SU-DHL-6 (cell line): ENCODE results near the gene CACNB1.
A peak's percentile ranks its signal among the peaks of the same experiment; 100 is the strongest.

Experiments
- H2AFZ ChIP-seq: fragments of 200-600 bp; sonication (generic); 2 replicates; pipeline ENCODE4 v1.6.1; 2014; ENCODE audit warnings: low read depth, mild to moderate bottlenecking, moderate library complexity, mixed read lengths, antibody characterized with exemption, low read length; ENCODE audit not compliant: severe bottlenecking
- H3F3A ChIP-seq: fragments of 200-600 bp; shearing (Covaris generic); 2 replicates; pipeline ENCODE4 v1.6.0; 2016; ENCODE audit warnings: antibody characterized with exemption, mild to moderate bottlenecking; ENCODE audit not compliant: insufficient read depth
- H3K27ac ChIP-seq: fragments of 200-600 bp; sonication (generic); 2 replicates; pipeline ENCODE4 v1.5.1; 2016; ENCODE audit warnings: low read depth, mild to moderate bottlenecking, low read length, moderate library complexity, mixed read lengths
- H3K27me3 ChIP-seq: fragments of 200-600 bp; sonication (generic), shearing (Covaris generic); 2 replicates; pipeline ENCODE4 v1.6.0; 2014; ENCODE audit warnings: mild to moderate bottlenecking, low read length
- H3K36me3 ChIP-seq: fragments of 200-600 bp; sonication (generic); 2 replicates; pipeline ENCODE4 v1.6.1; 2014; ENCODE audit warnings: mild to moderate bottlenecking, low read length, mixed read lengths
- H3K4me2 ChIP-seq: fragments of 300-600, 200-600 bp; shearing (Covaris generic), sonication (generic); 2 replicates; pipeline ENCODE4 v1.6.0; 2014; ENCODE audit warnings: low read length, low read depth, mild to moderate bottlenecking; ENCODE audit not compliant: poor library complexity, severe bottlenecking
- H3K4me3 ChIP-seq: fragments of 200-600 bp; sonication (generic); 2 replicates; pipeline ENCODE4 v1.5.1; 2014; ENCODE audit warnings: antibody characterized with exemption, low read length, mild to moderate bottlenecking, mixed read lengths; ENCODE audit not compliant: insufficient read depth, poor library complexity, severe bottlenecking
- H3K79me2 ChIP-seq: fragments of 200-600 bp; sonication (generic); 2 replicates; pipeline ENCODE4 v1.6.1; 2014; ENCODE audit warnings: mild to moderate bottlenecking, low read length, moderate library complexity; ENCODE audit not compliant: insufficient read depth
- H3K9ac ChIP-seq: fragments of 200-600 bp; sonication (generic); 2 replicates; pipeline ENCODE4 v1.7.0; 2014; ENCODE audit warnings: mild to moderate bottlenecking, low read length
- H3K9me2 ChIP-seq: fragments of 200-600 bp; sonication (generic); replicated peaks from 2 replicates; pipeline ENCODE4 v1.6.1; 2014; ENCODE audit warnings: low read length; ENCODE audit not compliant: insufficient read depth
- H3K9me3 ChIP-seq: fragments of 200-600 bp; sonication (generic); 2 replicates; pipeline ENCODE4 v1.6.1; 2014; ENCODE audit warnings: low read length, mixed read lengths; ENCODE audit not compliant: insufficient read depth
- H4K20me1 ChIP-seq: fragments of 200-600 bp; sonication (generic); 2 replicates; pipeline ENCODE4 v1.6.1; 2014; ENCODE audit warnings: low read depth, mild to moderate bottlenecking, antibody characterized with exemption, low read length, moderate library complexity, mixed read lengths
- EZH2phosphoT487 ChIP-seq: fragments of 200-600 bp; sonication (generic), shearing (Covaris generic); conservative IDR thresholded peaks from 2 replicates; pipeline ENCODE4 v1.6.1; 2018; ENCODE audit warnings: mild to moderate bottlenecking, antibody characterized with exemption, low read length, moderate library complexity, mixed read lengths
- TF ChIP-seq, protein P1 (sequence below): fragments of 200-600 bp; sonication (generic); IDR thresholded peaks from one replicate; pipeline ENCODE4 v1.5.1; 2017; ENCODE audit warnings: antibody characterized with exemption, mild to moderate bottlenecking, low read length, moderate library complexity; ENCODE audit not compliant: insufficient read depth, poor library complexity, severe bottlenecking

Gene CACNB1

DNA sequence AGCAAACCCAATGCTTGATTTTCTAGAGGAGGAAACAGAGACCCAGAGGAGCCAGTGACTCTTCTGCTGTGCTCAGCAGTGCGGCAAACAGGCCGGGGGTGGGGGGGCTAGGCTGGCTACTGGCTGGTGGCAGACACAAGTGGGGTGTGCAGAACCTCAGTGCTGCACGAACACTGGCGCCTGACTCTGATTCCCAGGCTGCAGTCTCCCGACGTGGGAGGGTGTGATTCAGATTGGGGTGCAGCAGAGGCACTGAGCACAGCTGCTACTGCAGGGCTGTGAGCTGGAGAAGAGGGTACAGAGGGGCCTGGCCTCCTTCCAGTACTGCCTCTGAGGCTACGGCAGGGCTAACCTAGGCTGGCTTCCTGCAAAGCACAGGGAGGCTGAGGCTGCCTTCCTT lies 10.7 kb upstream of the CACNB1 start:
- Histone ChIP-seq H3K27ac (peak overlapping the region; percentile 78), H3K9me2 (no peaks in the 10 kb centered on the region), H3K9me3 (no peaks in the 10 kb centered on the region), H2AFZ (no peak overlapping the region), H3F3A (peaks cover 34% of the 10 kb centered on the region), H3K27me3 (no peaks in the 10 kb centered on the region), H3K9ac (peak overlapping the region; percentile 38), H4K20me1 (no peaks in the 10 kb centered on the region), H3K4me3 (no peak overlapping the region), H3K79me2 (no peaks in the 10 kb centered on the region), H3K36me3 (peaks cover 5% of the 10 kb centered on the region; the same call in 1 of the 2 replicates), H3K4me2 (peak overlapping the region; percentile 41)
- TF ChIP-seq EZH2phosphoT487: no peak
- TF ChIP-seq, protein P1, sequence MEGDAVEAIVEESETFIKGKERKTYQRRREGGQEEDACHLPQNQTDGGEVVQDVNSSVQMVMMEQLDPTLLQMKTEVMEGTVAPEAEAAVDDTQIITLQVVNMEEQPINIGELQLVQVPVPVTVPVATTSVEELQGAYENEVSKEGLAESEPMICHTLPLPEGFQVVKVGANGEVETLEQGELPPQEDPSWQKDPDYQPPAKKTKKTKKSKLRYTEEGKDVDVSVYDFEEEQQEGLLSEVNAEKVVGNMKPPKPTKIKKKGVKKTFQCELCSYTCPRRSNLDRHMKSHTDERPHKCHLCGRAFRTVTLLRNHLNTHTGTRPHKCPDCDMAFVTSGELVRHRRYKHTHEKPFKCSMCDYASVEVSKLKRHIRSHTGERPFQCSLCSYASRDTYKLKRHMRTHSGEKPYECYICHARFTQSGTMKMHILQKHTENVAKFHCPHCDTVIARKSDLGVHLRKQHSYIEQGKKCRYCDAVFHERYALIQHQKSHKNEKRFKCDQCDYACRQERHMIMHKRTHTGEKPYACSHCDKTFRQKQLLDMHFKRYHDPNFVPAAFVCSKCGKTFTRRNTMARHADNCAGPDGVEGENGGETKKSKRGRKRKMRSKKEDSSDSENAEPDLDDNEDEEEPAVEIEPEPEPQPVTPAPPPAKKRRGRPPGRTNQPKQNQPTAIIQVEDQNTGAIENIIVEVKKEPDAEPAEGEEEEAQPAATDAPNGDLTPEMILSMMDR: no peak

DNA sequence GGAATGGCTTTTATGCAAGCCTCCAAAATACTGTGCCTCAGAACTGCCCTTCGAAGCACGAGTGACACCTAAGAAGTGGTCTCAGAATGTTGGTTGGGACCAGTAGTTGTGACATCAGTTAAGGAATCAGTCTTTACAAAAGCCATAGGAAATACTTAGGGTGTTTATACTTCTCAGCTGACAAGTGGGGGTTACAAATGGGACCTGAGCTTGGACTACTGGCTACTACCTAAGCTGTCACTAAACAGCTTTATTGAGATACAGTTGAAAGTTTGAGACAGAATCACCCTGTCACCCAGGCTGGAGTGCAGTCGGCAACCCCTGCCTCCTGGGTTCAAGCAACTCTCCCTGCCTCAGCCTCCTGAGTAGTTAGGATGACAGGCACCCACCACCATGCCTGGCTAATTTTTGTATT lies 7.7 kb upstream of the CACNB1 start:
- no peaks in the 10 kb centered on the region for H3K27me3 ChIP-seq
- H3K9ac ChIP-seq: no peak overlapping the region
- H3K36me3 ChIP-seq: peaks cover 28% of the 10 kb centered on the region
- no peak for TF ChIP-seq EZH2phosphoT487
- TF ChIP-seq, protein P1: no peak
- H3K4me2 ChIP-seq: no peak overlapping the region
- H2AFZ ChIP-seq: no peak overlapping the region
- no peaks in the 10 kb centered on the region for H3K9me3 ChIP-seq
- H4K20me1 ChIP-seq: peaks cover 6% of the 10 kb centered on the region; the same call in 1 of the 2 replicates
- no peaks in the 10 kb centered on the region for H3K9me2 ChIP-seq
- no peak overlapping the region for H3K27ac ChIP-seq
- peaks cover 59% of the 10 kb centered on the region for H3F3A ChIP-seq
- peaks cover 25% of the 10 kb centered on the region for H3K79me2 ChIP-seq
- H3K4me3 ChIP-seq: no peak overlapping the region

DNA sequence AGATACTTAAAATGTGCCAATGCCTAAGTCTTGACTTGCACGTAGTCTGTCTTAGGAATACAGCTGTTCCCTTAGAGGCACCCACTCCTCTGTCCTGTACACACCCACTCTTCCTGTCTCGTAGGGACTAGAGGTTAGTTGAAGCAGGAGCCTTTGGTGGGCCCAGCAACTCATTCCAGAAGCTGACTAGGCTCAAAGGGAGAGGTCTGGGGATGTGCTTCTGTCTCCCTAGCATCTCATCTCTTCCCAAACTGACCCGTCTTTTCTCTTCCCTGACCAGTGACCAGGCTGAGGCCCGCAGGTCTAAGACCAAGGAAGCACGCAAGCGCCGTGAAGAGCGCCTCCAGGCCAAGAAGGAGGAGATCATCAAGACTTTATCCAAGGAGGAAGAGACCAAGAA lies 6.8 kb upstream of the CACNB1 start:
- Histone ChIP-seq H4K20me1 (peaks cover 6% of the 10 kb centered on the region; the same call in 1 of the 2 replicates), H3K79me2 (peaks cover 26% of the 10 kb centered on the region), H3K9me2 (no peaks in the 10 kb centered on the region), H2AFZ (no peak overlapping the region), H3K9me3 (no peaks in the 10 kb centered on the region), H3K27ac (no peak overlapping the region), H3K4me2 (no peak overlapping the region), H3K36me3 (peaks cover 28% of the 10 kb centered on the region), H3K9ac (no peak overlapping the region), H3K27me3 (no peaks in the 10 kb centered on the region), H3F3A (peaks cover 62% of the 10 kb centered on the region), H3K4me3 (no peak overlapping the region)
- TF ChIP-seq, protein P1: no peak
- no peak for TF ChIP-seq EZH2phosphoT487
